Hematopoietic multipotent progenitor cell treated with erythropoietin and hydrocortisone succinate and interleukin-3 and kit ligand, for 6 days (in vitro differentiated cells): ENCODE data around the gene MKI67.

Source experiments
- DNase-seq: peaks from one replicate; pipeline ENCODE4 v3.0.0-alpha.2; 2015

Gene MKI67

GRCh38 chr10:128063736-128064107 is 62.5 kb downstream of the MKI67 start:
- DNase-seq, result no peak

DNA sequence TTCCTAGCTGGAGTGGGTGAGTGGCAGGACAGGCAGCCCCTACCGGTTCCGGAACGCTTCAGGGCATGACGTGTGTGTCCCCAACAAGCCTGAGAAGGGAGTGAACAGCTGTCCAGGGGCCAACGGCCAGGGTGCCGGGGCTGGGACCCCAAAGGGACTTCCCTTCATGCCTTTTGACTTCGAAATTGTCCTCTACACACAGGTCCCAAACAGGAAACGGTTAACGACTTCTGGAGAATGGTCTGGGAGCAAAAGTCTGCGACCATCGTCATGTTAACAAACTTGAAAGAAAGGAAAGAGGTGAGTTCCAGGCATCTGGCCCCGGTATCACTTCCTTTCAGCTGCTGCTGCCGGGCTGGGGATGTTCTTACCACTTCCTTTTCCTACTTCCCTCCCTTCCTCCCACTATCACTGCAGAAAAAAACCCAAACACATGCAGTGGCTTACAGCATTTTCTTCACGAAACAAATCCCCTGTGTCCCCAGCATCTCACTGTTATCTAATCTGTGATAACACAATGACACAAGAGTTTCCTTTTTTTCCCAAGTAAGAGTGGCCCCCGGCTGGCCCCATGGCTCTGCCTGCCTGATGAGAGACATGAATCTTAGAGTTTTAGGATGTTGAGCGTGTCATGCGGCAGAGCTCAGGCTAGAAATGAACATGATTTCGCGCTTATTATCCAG is 63.2 kb downstream of the MKI67 start:
- DNase-seq, result peak; percentile 64

- DNase-seq, result peak; percentile 46
These were observed 63.8 kb downstream of the MKI67 start for GRCh38 chr10:128062331-128062880.

- no peak for DNase-seq
These were observed 64.6 kb downstream of the MKI67 start for GRCh38 chr10:128061306-128062300.

GRCh38 chr10:128060341-128061250 is 65.6 kb downstream of the MKI67 start:
- no peak for DNase-seq

- DNase-seq, result no peak
These were observed 66.3 kb downstream of the MKI67 start for GRCh38 chr10:128059982-128060293.

DNA sequence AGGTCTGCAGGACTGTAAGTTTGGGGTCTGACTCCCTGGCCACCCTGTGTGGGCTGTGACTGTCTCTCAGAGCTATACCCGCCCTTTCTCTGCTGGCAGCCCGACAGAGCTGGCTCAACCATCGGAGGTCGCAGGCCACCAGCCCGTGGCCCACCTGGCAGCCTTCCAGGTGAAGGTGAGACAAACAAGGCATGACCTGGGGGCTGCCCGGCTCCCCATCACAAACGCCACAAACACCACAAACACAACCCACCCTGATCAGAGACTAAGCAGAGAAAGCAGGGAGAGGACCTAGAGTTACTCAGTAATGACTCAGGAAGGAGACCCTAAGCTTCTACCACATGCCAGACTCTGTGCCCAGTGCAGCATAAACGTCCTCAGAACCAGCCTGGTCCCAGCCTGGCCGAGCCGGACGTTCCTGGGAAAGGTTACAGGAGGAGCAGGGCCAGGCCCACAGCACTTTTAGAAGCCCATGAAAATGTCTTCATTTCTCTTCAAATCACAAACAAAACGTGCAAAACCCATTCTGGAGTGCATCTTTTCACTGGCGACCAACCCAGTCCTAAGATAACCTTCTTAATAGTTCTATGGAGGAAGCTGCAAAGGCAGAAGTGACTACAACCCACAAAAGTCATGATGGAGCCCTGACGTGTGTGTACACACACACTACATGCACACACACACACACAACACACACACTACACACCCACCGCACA is 66.8 kb downstream of the MKI67 start:
- DNase-seq, result no peak

DNA sequence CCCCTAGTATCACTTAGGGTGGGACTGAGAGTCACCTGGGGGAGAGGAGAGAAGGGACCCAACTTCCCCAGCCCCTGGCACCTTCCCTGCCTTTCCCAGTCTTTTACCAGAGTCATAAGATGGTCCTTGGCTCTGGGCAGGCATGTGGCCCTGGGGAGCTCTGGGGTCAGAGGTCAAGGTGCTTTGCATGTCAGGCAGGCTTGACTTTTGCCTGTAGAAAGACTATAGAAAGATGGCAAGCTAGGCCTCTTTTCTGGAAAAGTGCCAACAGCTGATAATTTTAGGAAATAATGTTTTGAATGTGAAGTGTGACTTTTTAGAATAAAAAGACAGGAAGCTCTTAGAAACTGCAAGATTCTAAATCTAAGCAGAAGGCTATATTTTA is 67.5 kb downstream of the MKI67 start:
- DNase-seq, result no peak

GRCh38 chr10:128058106-128058749 is 68.0 kb downstream of the MKI67 start:
- DNase-seq, result no peak

DNA sequence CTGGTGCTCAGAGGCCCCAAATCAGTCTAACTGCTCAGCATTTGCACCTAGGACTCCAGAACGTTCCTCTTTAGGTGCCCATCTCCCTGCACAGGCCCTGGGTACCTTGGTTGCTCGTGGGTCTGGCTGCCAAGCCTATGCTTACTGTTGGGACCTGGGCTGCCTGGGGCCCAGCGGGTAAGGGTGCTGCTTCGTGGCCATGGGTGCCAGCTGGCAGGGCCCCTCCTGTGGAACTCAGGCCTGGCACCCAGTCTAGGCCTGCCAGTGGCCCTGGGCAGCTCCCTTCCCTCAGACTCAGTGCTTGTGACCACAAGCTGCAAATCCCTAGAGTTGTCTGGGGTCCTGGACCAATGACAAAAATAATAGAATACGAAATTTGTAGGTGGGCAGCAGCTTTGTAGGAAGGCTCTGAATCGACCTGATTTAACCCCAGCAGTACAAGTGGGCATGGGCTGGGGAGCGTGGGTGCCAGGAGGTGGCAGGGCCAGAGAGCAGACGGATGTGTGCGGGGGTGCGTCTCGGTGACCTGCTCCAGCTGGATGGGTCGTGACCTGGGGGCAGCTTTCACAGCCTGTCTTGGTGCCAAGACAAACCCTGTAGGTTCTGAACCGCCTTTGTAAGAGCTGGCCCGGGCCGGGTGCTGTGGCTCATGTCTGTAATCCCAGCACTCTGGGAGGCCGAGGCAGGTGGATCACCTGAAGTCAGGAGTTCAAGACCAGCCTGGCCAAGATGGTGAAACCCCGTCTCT is 69.7 kb downstream of the MKI67 start:
- no peak for DNase-seq

DNA sequence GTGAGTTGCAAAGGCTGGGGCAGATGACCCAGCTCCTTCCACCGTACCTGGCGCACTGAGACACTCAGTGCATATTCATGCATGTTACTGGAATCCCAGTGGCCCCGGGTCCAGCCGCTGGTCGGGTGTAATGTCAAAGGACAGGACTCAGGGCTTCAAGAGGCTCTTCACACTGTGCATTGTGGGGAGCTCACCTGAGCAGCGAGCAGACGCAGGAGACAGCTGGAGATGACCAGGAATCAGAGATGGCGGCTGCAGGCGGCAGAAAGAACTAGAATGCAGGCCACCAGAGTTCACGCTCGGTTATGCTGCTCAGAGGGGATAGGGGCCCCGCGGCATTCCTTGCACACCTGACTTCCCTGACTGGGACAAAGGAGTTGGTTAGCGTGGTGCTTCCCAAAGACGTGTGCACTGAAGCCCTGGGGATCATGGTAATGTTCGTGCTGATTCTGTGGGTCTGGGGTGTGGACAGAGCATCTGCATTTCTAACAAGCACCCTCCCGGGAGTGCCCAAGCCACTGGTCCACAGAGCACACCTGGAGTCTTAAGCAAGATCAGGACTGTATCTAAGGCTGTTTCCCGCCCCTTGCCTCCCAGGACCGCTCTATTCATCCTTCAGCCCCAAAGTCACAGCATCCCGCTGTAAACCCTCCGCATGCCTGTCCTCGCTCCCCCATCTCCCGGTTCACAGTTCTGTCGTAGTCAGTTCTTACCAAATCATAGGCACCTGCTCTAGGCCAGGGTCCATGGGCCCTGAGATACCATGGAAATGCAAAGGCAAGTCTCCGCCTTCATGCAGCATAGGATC is 71.0 kb downstream of the MKI67 start:
- no peak for DNase-seq

GRCh38 chr10:128054163-128054970 is 71.9 kb downstream of the MKI67 start:
- DNase-seq, result peak; percentile 80

DNA sequence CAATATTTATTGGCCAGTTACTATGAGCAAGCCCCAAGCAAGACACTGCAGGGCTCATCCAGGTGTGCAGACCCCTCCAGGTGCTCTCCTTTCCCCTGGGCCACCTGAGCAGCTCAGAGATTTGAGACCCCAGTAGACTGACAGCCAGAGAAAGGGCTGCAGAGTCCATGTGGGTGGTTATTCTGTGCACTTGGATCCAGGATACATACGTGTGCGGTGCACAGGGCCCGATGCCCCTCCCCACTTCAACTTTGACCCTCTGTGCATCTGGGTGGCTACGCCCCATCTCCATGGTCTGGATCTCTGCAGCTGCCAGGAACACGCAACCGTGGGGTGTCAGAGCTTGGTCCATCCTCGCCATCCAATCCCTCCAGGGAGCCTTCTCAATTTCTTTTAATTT is 72.9 kb downstream of the MKI67 start:
- DNase-seq, result no peak

GRCh38 chr10:128052696-128053095 is 73.5 kb downstream of the MKI67 start:
- DNase-seq, result no peak

GRCh38 chr10:128051548-128051947 is 74.7 kb downstream of the MKI67 start:
- DNase-seq, result no peak

GRCh38 chr10:128050936-128051335 is 75.3 kb downstream of the MKI67 start:
- peak; percentile 62 for DNase-seq

DNA sequence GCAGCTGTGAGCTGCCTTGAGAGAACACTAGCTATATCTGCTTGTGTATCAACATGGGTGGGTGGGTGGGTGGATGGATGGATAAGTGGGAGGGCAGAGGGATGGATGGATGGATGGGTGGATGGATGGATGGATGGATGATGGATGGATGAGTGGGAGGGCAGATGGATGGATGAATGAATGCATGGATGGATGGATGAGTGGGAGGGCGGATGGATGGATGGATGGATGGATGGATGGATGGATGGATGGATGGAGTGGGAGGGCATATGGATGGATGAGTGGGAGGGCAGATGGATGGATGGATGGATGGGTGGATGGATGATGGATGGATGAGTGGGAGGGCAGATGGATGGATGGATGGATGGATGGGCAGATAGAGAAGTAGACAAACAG is 76.1 kb downstream of the MKI67 start:
- no peak for DNase-seq

DNA sequence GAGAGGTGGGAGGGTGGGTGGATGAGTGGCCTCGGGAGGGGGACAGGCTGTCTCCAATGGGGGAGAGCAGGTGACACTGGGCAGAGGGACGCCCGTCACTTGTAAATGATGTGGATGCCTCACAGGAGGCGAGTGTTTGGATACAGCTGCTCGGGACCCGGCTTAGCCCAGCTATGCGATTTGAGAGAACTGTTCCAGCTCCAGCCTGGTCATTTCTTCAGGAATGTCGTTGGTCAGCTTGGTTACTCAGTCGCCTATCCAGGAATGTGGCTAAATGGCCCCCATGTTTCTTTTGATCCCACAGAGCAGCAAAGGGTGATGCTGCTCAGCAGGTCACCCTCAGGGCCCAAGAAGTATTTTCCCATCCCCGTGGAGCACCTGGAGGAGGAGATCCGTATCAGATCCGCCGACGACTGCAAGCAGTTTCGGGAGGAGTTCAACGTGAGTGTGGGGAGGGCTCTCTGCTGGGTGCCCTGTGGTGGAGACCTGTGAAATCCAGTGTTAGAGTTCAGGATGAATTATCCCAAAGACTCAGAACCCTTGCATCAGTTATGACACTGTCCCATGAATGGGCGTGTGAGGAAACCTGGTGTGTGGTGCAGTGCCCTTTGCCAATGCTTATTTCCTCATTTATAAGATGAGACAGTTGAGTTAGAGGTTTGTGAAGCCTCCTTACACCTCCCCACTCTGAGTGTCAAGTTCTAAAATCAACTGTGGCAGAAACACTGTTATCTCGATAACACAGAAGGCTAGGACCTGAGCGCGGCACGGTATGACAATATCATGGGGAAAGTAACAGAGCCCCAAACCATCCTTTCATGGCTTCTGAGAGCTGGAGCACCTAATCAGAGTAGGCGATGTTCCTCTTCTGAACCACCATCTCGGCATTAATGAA is 76.8 kb downstream of the MKI67 start:
- peak; percentile 73 for DNase-seq
